Memory B cell (primary cell): Measurements from ENCODE around the gene SPAM1.

Experiments used
- ATAC-seq: fragments of 150-1000 bp; cut with Tn5 transposase; 2 replicates; pipeline ENCODE4 v1.10.0; 2021; ENCODE audit warnings: low read depth, mild to moderate bottlenecking, moderate library complexity
- DNase-seq, 2 donors: peaks; one replicate each; pipeline ENCODE4 v3.0.0; 2022; ENCODE audit warnings: low spot score in 2 of 2
- H3K27ac Mint-ChIP-seq: one replicate; pipeline ENCODE4 v1.8.0; 2022; ENCODE audit warnings: mild to moderate bottlenecking, moderate library complexity, mixed read lengths
- H3K27me3 Mint-ChIP-seq: one replicate; pipeline ENCODE4 v1.8.0; 2022; ENCODE audit warnings: mixed read lengths
- H3K36me3 Mint-ChIP-seq: one replicate; pipeline ENCODE4 v1.8.0; 2022; ENCODE audit warnings: mild to moderate bottlenecking, mixed read lengths
- H3K4me1 Mint-ChIP-seq: one replicate; pipeline ENCODE4 v1.8.0; 2022; ENCODE audit warnings: mixed read lengths
- H3K4me3 Mint-ChIP-seq: one replicate; pipeline ENCODE4 v1.8.0; 2022; ENCODE audit warnings: mild to moderate bottlenecking, moderate library complexity, mixed read lengths
- H3K9me3 Mint-ChIP-seq: one replicate; pipeline ENCODE4 v1.8.0; 2022; ENCODE audit warnings: mixed read lengths

The SPAM1 gene

DNA sequence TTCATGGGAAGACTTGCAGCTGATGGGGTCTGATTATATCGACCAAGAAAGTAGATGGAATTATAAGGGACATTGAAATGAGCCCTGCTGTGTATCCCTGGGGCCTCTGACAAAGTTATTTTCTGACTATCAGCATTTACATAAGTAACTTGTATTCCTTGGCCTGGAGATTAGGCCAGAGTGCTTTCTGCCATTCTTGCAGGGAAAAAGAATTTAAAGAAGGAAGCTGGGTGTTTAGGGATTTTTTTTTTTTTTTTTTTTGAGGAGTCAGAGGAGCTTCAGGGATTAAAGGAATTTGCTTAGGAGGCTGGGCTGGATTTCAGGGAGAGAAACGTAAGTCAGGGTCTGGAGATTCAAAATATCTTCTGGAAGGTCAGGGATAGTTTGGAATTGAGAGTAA is 4.6 kb downstream of the SPAM1 start:
- Mint-ChIP-seq H3K27me3 (no peaks in the 10 kb centered on the region), H3K4me3 (no peak overlapping the region), H3K4me1 (no peaks in the 10 kb centered on the region), H3K27ac (no peak overlapping the region), H3K9me3 (peaks cover 4% of the 10 kb centered on the region), H3K36me3 (no peaks in the 10 kb centered on the region)
- no peak for ATAC-seq
- no peak for DNase-seq

DNA sequence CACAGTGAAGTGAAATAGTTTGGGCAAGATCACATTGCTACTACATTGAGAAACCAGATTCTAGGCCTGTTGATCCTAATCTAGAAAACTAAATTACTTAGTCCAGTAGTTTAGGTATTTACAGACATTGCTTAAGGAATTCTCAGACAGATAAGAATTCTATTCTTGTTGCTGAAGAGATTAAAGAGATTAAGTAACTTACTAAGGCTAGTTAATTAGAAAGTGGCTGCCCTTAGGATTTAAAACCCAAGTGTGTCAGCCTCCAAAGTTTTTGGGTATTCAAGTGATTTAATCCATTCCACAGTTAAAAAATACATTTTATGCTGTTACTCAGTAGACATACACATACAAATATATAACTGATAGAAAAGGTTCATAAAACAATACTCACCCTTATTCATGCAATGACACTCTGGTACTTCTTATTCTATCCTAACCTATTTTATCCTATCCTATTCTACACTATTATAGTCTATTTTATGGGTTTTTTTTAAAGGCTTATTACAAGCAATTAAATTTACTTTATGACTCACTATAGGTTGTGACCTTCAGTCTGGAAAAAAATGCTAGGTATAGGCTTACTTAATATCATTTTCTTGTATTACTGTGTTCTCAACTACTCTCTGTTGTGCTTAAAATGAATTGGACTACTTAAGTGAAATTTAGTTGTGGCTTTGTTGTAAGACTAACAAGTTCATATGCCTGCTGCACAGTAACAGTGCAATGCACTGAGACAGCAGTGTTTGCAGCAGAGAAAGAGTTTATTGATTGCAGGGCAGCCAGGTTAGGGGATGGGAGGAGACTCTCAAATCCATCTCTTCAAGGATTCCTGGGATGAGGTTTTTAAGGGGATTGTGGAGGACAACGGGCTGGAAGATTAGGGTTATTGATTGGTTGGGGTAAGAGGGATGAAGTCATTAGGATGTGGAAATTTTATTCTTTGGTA is 10.7 kb downstream of the SPAM1 start:
- Mint-ChIP-seq H3K36me3 (no peaks in the 10 kb centered on the region), H3K27me3 (no peaks in the 10 kb centered on the region), H3K27ac (no peak overlapping the region), H3K4me1 (no peaks in the 10 kb centered on the region), H3K9me3 (peaks cover 8% of the 10 kb centered on the region), H3K4me3 (no peak overlapping the region)
- DNase-seq (no peak), ATAC-seq (no peak)

DNA sequence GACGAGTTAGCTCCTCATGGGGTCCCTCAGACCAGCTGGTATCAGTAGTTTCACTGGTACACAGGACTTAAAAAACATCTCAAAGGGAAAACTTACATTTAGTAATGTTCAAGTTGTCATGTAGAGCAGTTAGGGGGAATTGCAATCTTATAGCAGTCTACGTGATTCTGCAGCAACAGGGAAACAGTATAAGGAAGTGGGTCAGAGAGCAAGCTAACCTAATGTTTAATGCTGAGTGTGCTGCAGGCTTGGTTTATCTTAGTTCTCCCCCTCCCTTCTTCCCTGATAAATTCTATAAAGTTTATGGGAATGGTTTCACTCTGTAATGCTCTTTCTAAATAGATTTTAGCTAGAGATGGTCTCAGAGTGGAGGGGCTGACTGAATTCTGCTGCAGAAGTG is 11.3 kb downstream of the SPAM1 start:
- Mint-ChIP-seq H3K36me3 (no peaks in the 10 kb centered on the region), H3K9me3 (peaks cover 8% of the 10 kb centered on the region), H3K4me3 (no peak overlapping the region), H3K27me3 (no peaks in the 10 kb centered on the region), H3K27ac (no peak overlapping the region), H3K4me1 (no peaks in the 10 kb centered on the region)
- ATAC-seq (no peak), DNase-seq (no peak)

DNA sequence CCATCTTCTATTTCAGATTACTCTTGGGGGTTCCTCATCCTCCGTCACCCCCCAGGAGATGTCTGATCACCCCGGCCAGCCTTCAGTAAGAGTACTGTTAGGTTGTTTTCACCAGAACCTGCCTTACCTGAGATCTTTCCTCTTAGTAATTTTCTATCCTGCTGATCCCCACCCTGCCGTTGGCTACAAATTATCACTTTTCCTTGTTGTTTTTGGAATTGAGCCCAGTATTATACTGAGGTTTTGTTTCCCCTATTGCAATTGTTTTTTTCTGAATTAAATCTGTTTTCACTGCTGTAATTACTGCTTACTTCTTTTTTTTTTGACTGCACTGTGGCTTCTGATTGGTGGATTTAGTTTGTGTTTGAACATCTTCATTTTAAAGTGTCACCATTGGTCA is 14.7 kb downstream of the SPAM1 start:
- Mint-ChIP-seq H3K36me3 (no peaks in the 10 kb centered on the region), H3K4me3 (no peak overlapping the region), H3K4me1 (no peaks in the 10 kb centered on the region), H3K27ac (no peak overlapping the region), H3K27me3 (peaks cover 2% of the 10 kb centered on the region), H3K9me3 (peaks cover 4% of the 10 kb centered on the region)
- DNase-seq (no peak), ATAC-seq (no peak)

DNA sequence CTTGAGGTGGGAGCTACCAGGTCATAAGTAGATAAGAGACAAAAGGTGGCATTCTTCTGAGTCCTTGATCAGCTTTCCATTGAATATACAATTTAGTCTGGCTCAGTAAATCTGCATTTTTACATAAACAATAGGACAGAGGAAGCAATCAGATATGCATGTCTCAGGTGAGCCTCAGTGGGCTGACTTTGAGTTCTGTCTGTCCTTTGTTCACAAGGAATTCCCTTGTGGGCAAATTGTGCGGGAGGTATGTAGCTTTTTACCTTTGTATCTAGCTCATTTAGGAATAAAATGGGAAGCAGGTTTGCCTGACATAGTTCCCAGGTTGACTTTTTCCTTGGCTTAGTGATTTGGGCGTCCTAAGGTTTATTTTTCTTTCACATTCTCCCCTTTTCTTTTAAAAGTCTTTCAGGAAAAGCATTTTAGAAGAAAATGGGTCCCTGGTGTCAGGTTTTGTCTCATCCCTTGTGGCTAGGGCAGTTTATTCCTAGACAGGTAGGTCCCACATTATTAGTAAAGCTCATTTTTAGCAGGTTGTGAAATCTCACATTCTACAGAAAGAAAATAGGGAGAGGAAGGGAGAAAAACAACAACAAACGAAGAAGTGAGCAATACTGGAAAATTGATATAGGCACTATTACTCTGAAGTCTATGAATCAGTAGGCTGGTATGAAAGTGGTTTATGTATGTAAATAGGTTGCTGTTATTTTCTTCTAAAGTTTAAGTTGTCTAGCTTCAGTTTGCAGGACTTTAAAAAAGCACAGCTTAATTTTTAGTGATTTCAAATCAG is 16.5 kb downstream of the SPAM1 start:
- Mint-ChIP-seq H3K36me3 (no peaks in the 10 kb centered on the region), H3K4me3 (no peak overlapping the region), H3K27ac (no peak overlapping the region), H3K9me3 (no peaks in the 10 kb centered on the region), H3K4me1 (no peaks in the 10 kb centered on the region), H3K27me3 (peaks cover 2% of the 10 kb centered on the region)
- no peak for DNase-seq
- ATAC-seq = no peak

DNA sequence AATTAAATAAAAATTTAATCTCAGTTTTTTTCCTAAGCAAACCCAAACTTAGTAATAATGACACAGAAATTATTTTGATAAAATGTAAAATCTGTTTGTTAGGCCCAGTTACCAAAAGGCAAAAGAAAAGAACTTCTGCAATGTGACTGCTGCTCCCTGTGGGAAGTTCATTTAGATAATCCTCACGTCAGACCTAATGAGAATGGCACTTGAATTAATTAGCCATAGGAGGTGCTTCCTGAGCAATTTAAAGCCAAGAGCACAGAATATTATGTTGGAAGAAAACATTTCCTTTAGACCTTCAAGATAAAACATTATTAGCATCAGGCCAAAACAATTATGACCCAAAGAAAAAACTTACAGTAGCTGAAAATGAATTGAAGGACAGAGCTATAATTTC is 19.4 kb downstream of the SPAM1 start:
- ATAC-seq (no peak), DNase-seq (no peak)
- H3K4me1 Mint-ChIP-seq = no peaks in the 10 kb centered on the region
- peaks cover 2% of the 10 kb centered on the region for H3K27me3 Mint-ChIP-seq
- no peak overlapping the region for H3K27ac Mint-ChIP-seq
- H3K9me3 Mint-ChIP-seq = peaks cover 1% of the 10 kb centered on the region
- no peak overlapping the region for H3K4me3 Mint-ChIP-seq
- H3K36me3 Mint-ChIP-seq = no peaks in the 10 kb centered on the region

DNA sequence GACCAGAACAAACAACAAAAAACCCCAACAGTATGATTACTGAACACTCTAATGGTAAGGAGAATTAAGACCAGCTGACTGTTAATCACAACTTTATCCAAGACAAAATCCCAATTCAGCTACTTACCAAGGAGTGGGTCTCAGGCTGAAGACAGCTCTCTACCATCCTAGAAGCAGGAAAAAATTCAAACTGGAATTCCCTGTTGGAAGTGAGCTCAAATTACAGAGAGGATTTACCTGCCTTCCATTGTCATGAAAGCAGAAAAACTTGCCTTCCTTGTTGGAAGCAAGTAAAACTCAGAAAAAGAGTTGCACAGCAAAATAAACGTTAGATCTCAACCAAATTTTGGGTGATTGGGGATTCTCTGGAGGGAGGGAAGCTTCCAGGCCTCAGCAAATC is 20.9 kb downstream of the SPAM1 start:
- DNase-seq = no peak
- peaks cover 2% of the 10 kb centered on the region for H3K27me3 Mint-ChIP-seq
- ATAC-seq = no peak
- H3K9me3 Mint-ChIP-seq = peaks cover 1% of the 10 kb centered on the region
- H3K4me3 Mint-ChIP-seq = no peak overlapping the region
- H3K4me1 Mint-ChIP-seq = no peaks in the 10 kb centered on the region
- no peak overlapping the region for H3K27ac Mint-ChIP-seq
- no peaks in the 10 kb centered on the region for H3K36me3 Mint-ChIP-seq

DNA sequence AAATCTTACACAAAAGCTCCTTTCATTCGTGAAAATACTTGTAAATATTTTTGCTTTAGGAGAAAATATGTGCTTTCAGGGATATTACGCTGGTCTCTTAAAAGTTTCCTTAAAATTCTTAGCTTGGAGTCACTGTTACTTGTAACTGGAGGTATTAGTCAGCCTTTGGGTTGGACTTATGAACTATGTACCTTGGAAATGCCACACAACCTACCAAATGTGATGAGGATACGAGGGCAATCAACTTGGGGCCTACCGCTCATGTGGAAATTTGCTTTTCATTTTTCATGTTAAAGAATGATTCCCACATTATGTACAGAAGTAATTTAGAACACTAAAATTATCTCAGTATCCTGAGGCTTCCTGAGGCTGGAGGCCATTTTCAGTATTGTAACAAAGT is 23.1 kb downstream of the SPAM1 start:
- H3K4me3 Mint-ChIP-seq = no peak overlapping the region
- ATAC-seq (no peak), DNase-seq (no peak)
- H3K27me3 Mint-ChIP-seq = no peaks in the 10 kb centered on the region
- H3K4me1 Mint-ChIP-seq = no peaks in the 10 kb centered on the region
- no peak overlapping the region for H3K27ac Mint-ChIP-seq
- H3K9me3 Mint-ChIP-seq = peaks cover 1% of the 10 kb centered on the region
- no peaks in the 10 kb centered on the region for H3K36me3 Mint-ChIP-seq

DNA sequence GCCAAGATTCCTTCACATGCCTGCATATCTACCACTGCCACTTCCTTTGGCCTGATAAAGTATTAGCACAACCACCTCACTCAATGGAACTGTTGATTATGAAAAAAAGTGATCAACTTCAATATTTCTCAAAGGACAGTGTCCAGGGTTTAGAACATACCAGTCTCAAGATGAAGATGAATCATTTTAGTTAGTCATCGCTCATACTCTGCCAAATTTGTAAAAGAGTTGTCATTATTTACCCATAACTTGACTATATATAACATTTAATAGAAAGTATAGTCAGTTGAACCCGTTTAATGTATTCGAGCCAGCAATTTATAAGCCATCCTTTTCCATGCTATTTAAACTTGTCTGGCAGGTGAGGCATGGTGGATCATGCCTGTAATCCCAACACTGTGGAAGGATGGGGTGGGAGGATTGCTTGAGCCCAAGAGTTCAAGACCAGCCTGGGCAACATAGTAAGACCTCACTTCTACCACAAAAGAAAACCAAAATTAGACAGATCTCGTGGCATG is 33.2 kb downstream of the SPAM1 start:
- H3K9me3 Mint-ChIP-seq = peaks cover 1% of the 10 kb centered on the region
- ATAC-seq = no peak
- H3K27me3 Mint-ChIP-seq = no peaks in the 10 kb centered on the region

DNA sequence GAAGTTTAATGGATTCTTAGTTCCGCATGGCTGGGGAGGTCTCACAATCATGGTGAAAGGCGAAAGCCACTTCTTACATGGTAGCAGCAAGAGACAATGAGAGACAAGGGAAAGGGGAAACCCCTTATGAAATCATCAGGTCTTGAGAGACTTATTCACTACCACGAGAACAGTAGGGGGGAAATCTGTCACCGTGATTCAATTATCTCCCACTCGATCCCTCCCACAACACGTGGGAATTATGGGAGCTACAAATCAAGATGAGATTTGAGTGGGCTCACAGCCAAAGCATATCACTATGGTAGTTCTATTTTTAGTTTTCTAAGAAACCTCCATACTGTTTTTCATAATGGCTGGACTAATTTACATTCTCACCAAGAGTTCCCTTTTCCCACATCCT is 36.7 kb downstream of the SPAM1 start:
- Mint-ChIP-seq H3K27me3 (no peaks in the 10 kb centered on the region), H3K9me3 (peaks cover 1% of the 10 kb centered on the region), H3K27ac (no peak overlapping the region), H3K4me1 (no peaks in the 10 kb centered on the region), H3K36me3 (no peaks in the 10 kb centered on the region), H3K4me3 (no peak overlapping the region)
- no peak for DNase-seq
- no peak for ATAC-seq

More for the DNA sequence above, 33.2 kb downstream of the SPAM1 start:
- H3K4me3 Mint-ChIP-seq = no peak overlapping the region
- H3K36me3 Mint-ChIP-seq = no peaks in the 10 kb centered on the region
- DNase-seq = no peak
- no peaks in the 10 kb centered on the region for H3K4me1 Mint-ChIP-seq
- no peak overlapping the region for H3K27ac Mint-ChIP-seq

DNA sequence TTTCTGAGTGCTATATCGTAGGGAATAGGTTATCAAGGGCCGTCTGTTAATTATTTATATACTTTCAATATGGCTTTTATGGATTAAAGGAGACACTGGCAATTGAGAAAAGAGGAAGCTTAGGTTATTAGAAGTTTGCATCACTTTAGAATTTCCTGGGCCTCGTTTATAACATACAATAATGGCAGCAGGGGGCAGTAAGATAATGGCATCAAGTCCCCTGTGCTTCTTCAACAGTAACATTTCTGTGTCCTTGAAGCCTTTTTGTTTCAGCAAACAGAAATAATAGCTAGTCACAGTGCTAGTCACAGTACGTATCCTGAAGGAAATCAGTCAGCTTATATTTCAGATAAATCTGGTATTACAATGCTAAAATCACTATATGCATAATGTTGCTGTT is 41.9 kb downstream of the SPAM1 start:
- DNase-seq = no peak
- Mint-ChIP-seq H3K4me1 (no peaks in the 10 kb centered on the region), H3K4me3 (no peak overlapping the region), H3K36me3 (no peaks in the 10 kb centered on the region), H3K9me3 (no peaks in the 10 kb centered on the region), H3K27me3 (no peaks in the 10 kb centered on the region), H3K27ac (no peak overlapping the region)
- ATAC-seq = no peak

DNA sequence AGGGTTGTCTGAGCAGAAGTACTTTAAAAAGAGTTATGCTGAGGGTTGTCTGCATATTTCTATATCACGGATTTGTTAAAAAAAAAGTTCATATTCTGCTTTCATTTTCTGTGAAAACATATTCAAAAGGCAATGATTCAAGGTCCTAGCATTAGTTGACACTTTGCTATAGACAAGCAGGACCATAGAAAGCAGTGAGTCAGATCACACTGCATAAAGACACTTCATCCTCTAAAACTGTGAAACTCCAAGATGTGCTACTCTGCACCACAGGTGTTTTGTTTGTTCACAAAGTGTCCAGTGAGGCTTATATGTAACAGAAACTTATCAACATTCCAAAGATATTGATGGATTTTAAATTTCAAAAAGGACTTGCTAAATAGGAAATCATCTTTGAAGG is 47.0 kb downstream of the SPAM1 start:
- ATAC-seq (no peak), DNase-seq (no peak)
- H3K27ac Mint-ChIP-seq = no peak overlapping the region
- H3K4me3 Mint-ChIP-seq = no peak overlapping the region
- peaks cover 3% of the 10 kb centered on the region for H3K9me3 Mint-ChIP-seq
- H3K27me3 Mint-ChIP-seq = peaks cover 2% of the 10 kb centered on the region
- H3K4me1 Mint-ChIP-seq = no peaks in the 10 kb centered on the region
- H3K36me3 Mint-ChIP-seq = no peaks in the 10 kb centered on the region

DNA sequence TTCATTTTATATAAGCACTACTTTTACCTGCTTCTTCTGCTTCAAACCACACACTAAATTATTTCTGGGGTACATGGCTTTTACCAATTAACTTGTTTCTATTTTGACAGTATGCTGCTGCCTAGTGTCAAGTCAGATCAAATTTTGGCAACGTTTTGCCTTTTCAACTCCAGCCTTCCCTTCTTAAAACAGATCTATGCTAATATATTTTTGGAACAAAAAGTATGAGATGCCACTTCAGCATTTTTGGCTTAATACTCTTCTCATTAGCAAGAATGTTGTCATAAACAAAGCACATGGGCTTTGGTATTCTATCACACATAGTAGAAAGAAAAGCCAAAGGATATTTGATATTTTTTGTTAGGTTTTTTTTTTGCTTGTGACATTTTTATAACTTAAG is 47.8 kb downstream of the SPAM1 start:
- H3K4me1 Mint-ChIP-seq = no peaks in the 10 kb centered on the region
- peaks cover 3% of the 10 kb centered on the region for H3K9me3 Mint-ChIP-seq
- ATAC-seq (no peak), DNase-seq (no peak)
- H3K27me3 Mint-ChIP-seq = peaks cover 2% of the 10 kb centered on the region
- H3K4me3 Mint-ChIP-seq = no peak overlapping the region
- H3K36me3 Mint-ChIP-seq = no peaks in the 10 kb centered on the region
- H3K27ac Mint-ChIP-seq = no peak overlapping the region

DNA sequence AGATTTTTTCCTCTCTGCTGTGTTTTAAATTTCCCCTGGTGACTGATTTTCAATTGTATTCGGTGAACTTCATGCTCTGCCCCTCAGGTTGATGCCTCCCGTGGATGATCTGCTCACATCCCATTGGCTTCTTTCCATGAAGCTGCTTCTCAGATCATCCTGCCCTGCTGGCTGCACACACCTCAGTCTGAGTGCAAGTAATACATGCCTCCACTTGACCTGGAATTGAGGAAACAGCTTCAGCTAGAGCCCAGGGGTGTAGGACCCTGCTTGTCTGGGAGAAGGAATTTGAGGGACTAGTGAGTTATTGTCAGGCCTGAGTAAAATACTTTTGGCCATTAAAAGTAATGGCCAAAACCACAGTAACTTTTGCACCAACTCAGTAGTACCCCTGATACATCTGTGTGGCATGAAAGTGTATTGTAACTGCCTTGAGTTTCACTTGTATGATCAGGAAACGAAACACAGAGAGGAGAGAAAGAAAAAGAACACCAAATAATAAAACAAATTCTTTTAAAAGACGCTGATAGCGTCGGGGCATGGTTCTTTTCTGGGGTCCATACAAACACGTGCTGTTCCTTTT is 49.4 kb downstream of the SPAM1 start:
- Mint-ChIP-seq H3K27ac (no peak overlapping the region), H3K4me3 (no peak overlapping the region), H3K9me3 (peaks cover 3% of the 10 kb centered on the region), H3K4me1 (no peaks in the 10 kb centered on the region), H3K27me3 (peaks cover 2% of the 10 kb centered on the region), H3K36me3 (no peaks in the 10 kb centered on the region)
- no peak for DNase-seq
- no peak for ATAC-seq
